Choroid plexus epithelial cell (primary cell): ENCODE data around the gene ZBTB11.
"Not testable (repeated sequence)": the region's sequence is repeated elsewhere in the genome, so short reads cannot be mapped to it uniquely, and the experiment has no call there.

Experiments used
- DNase-seq: peaks from one replicate; pipeline ENCODE4 v3.0.0-alpha.2; 2010; ENCODE audit warnings: low read depth
- H3K4me3 ChIP-seq: 2 replicates; pipeline ENCODE4 v1.5.1; 2011; ENCODE audit warnings: low read depth, mild to moderate bottlenecking, control low read depth, low read length, moderate library complexity
- CTCF ChIP-seq: conservative IDR thresholded peaks from 2 replicates; pipeline ENCODE4 v1.5.1; 2011; ENCODE audit warnings: low read depth, mild to moderate bottlenecking, control low read depth, inconsistent platforms, low read length, moderate library complexity

ZBTB11 gene

GRCh38 chr3:101611023-101611422, 65.9 kb downstream of the ZBTB11 start:
- no peak for TF ChIP-seq CTCF
- DNase-seq: no peak
- no peak overlapping the region for H3K4me3 ChIP-seq

- not testable (repeated sequence) for H3K4me3 ChIP-seq, DNase-seq
These were observed 71.5 kb downstream of the ZBTB11 start for GRCh38 chr3:101605398-101605797.

GRCh38 chr3:101603184-101603583, 73.7 kb downstream of the ZBTB11 start:
- no peak for TF ChIP-seq CTCF
- no peak for DNase-seq
- no peak overlapping the region for H3K4me3 ChIP-seq

- no peak for DNase-seq
- no peak for TF ChIP-seq CTCF
- no peak overlapping the region for H3K4me3 ChIP-seq
These were observed 74.2 kb downstream of the ZBTB11 start for GRCh38 chr3:101602731-101603130.
